IPS DF 4.7 (cell line): ENCODE results near the gene MRPL53.

Experiments
- DNase-seq: peaks from one replicate; pipeline ENCODE4 v3.0.0-alpha.2; 2013; ENCODE audit warnings: low spot score; ENCODE audit errors: extremely low read depth

The MRPL53 gene

DNA sequence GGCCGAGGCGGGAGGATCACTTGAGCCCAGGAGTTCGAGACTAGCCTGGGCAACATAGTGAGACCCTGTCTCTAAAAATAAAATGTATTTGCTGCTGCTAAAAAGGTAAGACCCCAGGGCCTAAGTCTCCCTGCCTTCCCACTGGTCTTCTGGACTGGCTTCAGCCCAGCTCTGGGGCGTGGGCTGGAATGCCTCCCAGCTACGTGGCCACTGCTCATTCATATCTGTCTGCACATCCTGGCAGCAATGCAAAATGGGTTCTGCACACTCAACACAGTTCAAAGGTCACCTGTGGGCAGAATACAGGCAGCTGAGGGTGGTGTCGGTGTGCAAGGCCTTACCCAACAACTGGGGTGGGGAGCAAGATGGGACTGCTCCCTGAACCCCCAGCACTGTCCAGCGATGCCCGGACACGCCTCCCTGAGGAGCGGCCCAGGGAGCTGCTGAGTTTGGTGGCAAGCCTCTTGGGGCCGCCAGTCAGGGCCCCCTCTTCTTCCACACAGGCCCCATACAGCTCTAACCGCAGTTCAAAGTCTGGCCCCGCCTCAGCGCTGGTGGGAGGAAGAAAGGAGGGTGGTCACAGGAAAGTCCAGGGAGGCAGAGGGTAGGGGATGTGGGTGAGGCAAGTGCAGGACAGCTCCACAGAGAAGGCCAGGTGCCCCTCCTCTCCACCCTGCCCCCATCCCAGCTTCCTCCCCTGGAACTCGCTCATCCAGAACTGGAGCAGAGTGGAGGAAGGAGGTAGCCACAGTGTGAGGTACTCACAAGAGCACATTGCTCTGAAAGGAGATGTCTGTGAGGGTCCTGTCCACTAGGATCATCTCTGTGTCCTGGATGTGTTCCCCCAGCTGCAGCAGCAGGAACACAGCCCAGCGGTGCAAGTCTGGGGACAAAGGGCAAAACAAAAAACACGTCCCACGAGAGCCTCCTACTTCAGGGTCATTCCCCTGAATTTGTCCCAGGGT, 42.7 kb downstream of the MRPL53 start:
- no peak for DNase-seq

GRCh38 chr2:74428675-74429074, 43.8 kb downstream of the MRPL53 start:
- no peak for DNase-seq

GRCh38 chr2:74427551-74427950, 44.9 kb downstream of the MRPL53 start:
- DNase-seq: no peak

- DNase-seq: no peak
These were observed 46.2 kb downstream of the MRPL53 start for GRCh38 chr2:74426181-74426758.

- no peak for DNase-seq
These were observed 47.0 kb downstream of the MRPL53 start for GRCh38 chr2:74425523-74425922.

- DNase-seq: no peak
These were observed 47.5 kb downstream of the MRPL53 start for GRCh38 chr2:74424995-74425406.

GRCh38 chr2:74424139-74424992, 48.1 kb downstream of the MRPL53 start:
- no peak for DNase-seq

GRCh38 chr2:74423231-74424095, 49.0 kb downstream of the MRPL53 start:
- DNase-seq: no peak
